ENCODE results near the gene PPARG.

PPARG gene

GRCh38 chr3:12345584-12346494 is 57.0 kb downstream of the PPARG start:
- DNase-seq, result no peak

- DNase-seq, result no peak
Measured at GRCh38 chr3:12347301-12347700, 58.4 kb downstream of the PPARG start.

- no peak for DNase-seq
Measured at GRCh38 chr3:12349895-12350811, 61.3 kb downstream of the PPARG start.

GRCh38 chr3:12351145-12351544 is 62.3 kb downstream of the PPARG start:
- no peak for DNase-seq

GRCh38 chr3:12352253-12352652 is 63.4 kb downstream of the PPARG start:
- no peak for DNase-seq

- no peak for DNase-seq
Measured at GRCh38 chr3:12352755-12353154, 63.9 kb downstream of the PPARG start.

GRCh38 chr3:12353796-12354525 is 65.1 kb downstream of the PPARG start:
- no peak for DNase-seq

- no peak for DNase-seq
Measured at GRCh38 chr3:12356175-12356574, 67.3 kb downstream of the PPARG start.

- no peak for DNase-seq
Measured at GRCh38 chr3:12356996-12357395, 68.1 kb downstream of the PPARG start.

GRCh38 chr3:12357456-12357855 is 68.6 kb downstream of the PPARG start:
- DNase-seq, result no peak

- no peak for DNase-seq
Measured at GRCh38 chr3:12363397-12364195, 74.7 kb downstream of the PPARG start.

GRCh38 chr3:12367346-12367745 is 78.5 kb downstream of the PPARG start:
- DNase-seq, result no peak

GRCh38 chr3:12369029-12369428 is 80.2 kb downstream of the PPARG start:
- no peak for DNase-seq

GRCh38 chr3:12369598-12369997 is 80.7 kb downstream of the PPARG start:
- DNase-seq, result no peak

- no peak for DNase-seq
Measured at GRCh38 chr3:12370758-12371157, 81.9 kb downstream of the PPARG start.

GRCh38 chr3:12371525-12372140 is 82.8 kb downstream of the PPARG start:
- DNase-seq, result no peak

GRCh38 chr3:12372741-12373280 is 83.9 kb downstream of the PPARG start:
- no peak for DNase-seq

GRCh38 chr3:12375572-12375971 is 86.7 kb downstream of the PPARG start:
- DNase-seq, result no peak

GRCh38 chr3:12379640-12380429 is 91.0 kb downstream of the PPARG start:
- no peak for DNase-seq

- DNase-seq, result no peak
Measured at GRCh38 chr3:12380461-12380860, 91.6 kb downstream of the PPARG start.

GRCh38 chr3:12381199-12381598 is 92.3 kb downstream of the PPARG start:
- no peak for DNase-seq
